GM12878 (cell line): ENCODE measurements around the gene NOTCH1. TPM values are rescaled to one million over a fixed set of nuclear protein-coding genes. Genes with fewer than 3 reads are reported as not detected.

ENCODE experiments used
- ATF3 ChIP-seq: IDR thresholded peaks from 2 replicates; pipeline ENCODE4 v1.6.1; 2011; ENCODE audit warnings: low read depth, mild to moderate bottlenecking, low read length, moderate library complexity, borderline replicate concordance; ENCODE audit errors: extremely low read depth
- BCLAF1 ChIP-seq: fragments of 450-650 bp; IDR thresholded peaks from 2 replicates; pipeline ENCODE4 v1.6.1; 2017; ENCODE audit warnings: antibody characterized with exemption, mild to moderate bottlenecking, moderate library complexity
- BHLHE40 ChIP-seq, 2 experiments: fragments of 450-650 bp in 1 of 2; IDR thresholded peaks; 2 replicates each; pipeline ENCODE4 v1.6.1; 2011 to 2017; ENCODE audit warnings: low read depth in 2 of 2, borderline replicate concordance in 1 of 2, improper control_type of control experiment in 1 of 2, low read length in 1 of 2, mild to moderate bottlenecking in 1 of 2
- BMI1 ChIP-seq: fragments of 450-650 bp; IDR thresholded peaks from 2 replicates; pipeline ENCODE4 v1.6.1; 2016; ENCODE audit warnings: mild to moderate bottlenecking, moderate library complexity, borderline replicate concordance
- DPF2 ChIP-seq: fragments of 450-650 bp; IDR thresholded peaks from 2 replicates; pipeline ENCODE4 v1.6.1; 2017; ENCODE audit warnings: mild to moderate bottlenecking
- GABPA ChIP-seq: IDR thresholded peaks from 2 replicates; pipeline ENCODE4 v1.6.1; 2014; ENCODE audit warnings: antibody characterized with exemption, low read depth, mild to moderate bottlenecking, inconsistent platforms
- IKZF1 ChIP-seq: fragments of 450-650 bp; conservative IDR thresholded peaks from 2 replicates; pipeline ENCODE4 v1.6.1; 2017; ENCODE audit warnings: antibody characterized with exemption, mild to moderate bottlenecking
- KLF5 ChIP-seq: fragments of 450-650 bp; IDR thresholded peaks from 2 replicates; pipeline ENCODE4 v1.6.1; 2014; ENCODE audit warnings: mild to moderate bottlenecking; ENCODE audit not compliant: partially characterized antibody
- LARP7 ChIP-seq: fragments of 450-650 bp; IDR thresholded peaks from 2 replicates; pipeline ENCODE4 v1.6.1; 2017; ENCODE audit warnings: mild to moderate bottlenecking
- MXI1 ChIP-seq: fragments of 150-350 bp; IDR thresholded peaks from 2 replicates; pipeline ENCODE4 v1.6.1; 2011; ENCODE audit warnings: low read depth, mild to moderate bottlenecking, inconsistent platforms, low read length, improper control_type of control experiment
- PAX5 ChIP-seq: IDR thresholded peaks from 2 replicates; pipeline ENCODE4 v1.6.1; 2011; ENCODE audit warnings: low read depth, low read length, borderline replicate concordance
- PAX8 ChIP-seq: fragments of 450-650 bp; IDR thresholded peaks from 2 replicates; pipeline ENCODE4 v1.6.1; 2017; ENCODE audit warnings: mild to moderate bottlenecking, moderate library complexity
- RAD21 ChIP-seq: IDR thresholded peaks from 2 replicates; pipeline ENCODE4 v1.6.1; 2011; ENCODE audit warnings: mild to moderate bottlenecking, low read depth, low read length, moderate library complexity; ENCODE audit not compliant: insufficient read depth
- RB1 ChIP-seq: fragments of 450-650 bp; formaldehyde crosslinking; IDR thresholded peaks from 2 replicates; pipeline ENCODE4 v1.6.1; 2017; ENCODE audit warnings: mild to moderate bottlenecking, borderline replicate concordance
- SIN3A ChIP-seq: IDR thresholded peaks from 2 replicates; pipeline ENCODE4 v1.6.1; 2012; ENCODE audit warnings: low read depth, low read length, improper control_type of control experiment
- SMAD5 ChIP-seq: IDR thresholded peaks from 2 replicates; pipeline ENCODE4 v1.6.1; 2016; ENCODE audit warnings: antibody characterized with exemption, low read depth
- SMARCA5 ChIP-seq: fragments of 450-650 bp; IDR thresholded peaks from 2 replicates; pipeline ENCODE4 v1.6.1; 2017; ENCODE audit warnings: mild to moderate bottlenecking
- TAF1 ChIP-seq: IDR thresholded peaks from 2 replicates; pipeline ENCODE4 v1.6.1; 2011; ENCODE audit warnings: mild to moderate bottlenecking, low read depth, low read length, borderline replicate concordance
- YY1 ChIP-seq: IDR thresholded peaks from 2 replicates; pipeline ENCODE4 v1.6.1; 2011; ENCODE audit warnings: low read depth, mild to moderate bottlenecking, low read length
- ZNF622 ChIP-seq: fragments of 450-650 bp; IDR thresholded peaks from 2 replicates; pipeline ENCODE4 v1.6.1; 2017; ENCODE audit warnings: mild to moderate bottlenecking, inconsistent platforms
- ZZZ3 ChIP-seq: IDR thresholded peaks from 2 replicates; pipeline ENCODE4 v1.6.1; 2011; ENCODE audit warnings: low read depth; ENCODE audit not compliant: control insufficient read depth, insufficient read length
- polyA plus RNA-seq, 11 experiments: library from polyadenylated mRNA; depleted of rRNA in 4 of 11; unstranded in 6 of 11; stranded (reverse) in 5 of 11; fragments of >200 nt; fragmentation: Nextera tagmentation in 4 of 11; fragmentation: Illumina TruSeq in 1 of 11; extraction: Ambion mirVana in 4 of 11; extraction: Trizol in 1 of 11; gene quantifications; 1 replicate in 1 of 11; 2 replicates in 10 of 11; pipeline versions ENCODE4 v1.2.1 to v1.2.3, GENCODE V29; 2011 to 2016; ENCODE audit warnings: inconsistent platforms in 2 of 11, missing spikeins in 2 of 11, low read depth in 1 of 11
- total RNA-seq, 4 experiments: library from RNA; depleted of rRNA in 3 of 4; stranded (reverse); fragments of >200 nt in 3 of 4; fragmentation: Illumina TruSeq in 1 of 4; extraction: Trizol in 1 of 4; gene quantifications; 2 replicates each; pipeline versions ENCODE4 v1.2.1 to v1.2.3, GENCODE V29; 2013 to 2021
- TF ChIP-seq, protein P1 (sequence below): IDR thresholded peaks from 2 replicates; pipeline ENCODE4 v1.6.1; 2011; ENCODE audit warnings: borderline replicate concordance, low read depth, mild to moderate bottlenecking, moderate library complexity, low read length; ENCODE audit not compliant: insufficient read depth, poor library complexity, severe bottlenecking
- TF ChIP-seq, protein P2 (sequence below): fragments of 450-650 bp; IDR thresholded peaks from 2 replicates; pipeline ENCODE4 v1.6.1; 2018; ENCODE audit warnings: mild to moderate bottlenecking, low read depth, moderate library complexity; ENCODE audit not compliant: partially characterized antibody

The NOTCH1 gene
- total and polyA plus RNA-seq, 10 of the 15 experiments (the other 5 are each of a cell fraction or from before 2014, with no cell fraction given), result 0.02 to 40.0 (median 3.7) TPM

GRCh38 chr9:136483589-136484152 lies 62.2 kb downstream of the NOTCH1 start (continued):
- no peak for TF ChIP-seq BCLAF1
- no peak for TF ChIP-seq ZZZ3
- TF ChIP-seq IKZF1, result peak; percentile 95
- TF ChIP-seq YY1, result peak; percentile 81
- TF ChIP-seq PAX8, result no peak
- TF ChIP-seq GABPA, result no peak
- TF ChIP-seq RAD21, result no peak
- peak; percentile 73 for TF ChIP-seq RB1
- 0 out of 2 replicates have a peak, but pooled peaks have one; percentile 22 for TF ChIP-seq PAX5
- peak; percentile 13; the same call in 1 of the 2 replicates for TF ChIP-seq TAF1
- no peak for TF ChIP-seq ZNF622
- TF ChIP-seq BHLHE40 (IDR thresholded peaks at IDR 0.05; ENCODE audit: borderline replicate concordance in 1 of 2, low read depth in 2 of 2, low read length in 1 of 2), result peak in 1 of 2 experiments; percentile 41; a peak in 2 of 4 replicates
- TF ChIP-seq DPF2, result peak; percentile 65
- TF ChIP-seq SIN3A, result peak; percentile 84
- TF ChIP-seq KLF5, result peak; percentile 77
- TF ChIP-seq SMARCA5, result peak; percentile 100
- TF ChIP-seq, protein P1, sequence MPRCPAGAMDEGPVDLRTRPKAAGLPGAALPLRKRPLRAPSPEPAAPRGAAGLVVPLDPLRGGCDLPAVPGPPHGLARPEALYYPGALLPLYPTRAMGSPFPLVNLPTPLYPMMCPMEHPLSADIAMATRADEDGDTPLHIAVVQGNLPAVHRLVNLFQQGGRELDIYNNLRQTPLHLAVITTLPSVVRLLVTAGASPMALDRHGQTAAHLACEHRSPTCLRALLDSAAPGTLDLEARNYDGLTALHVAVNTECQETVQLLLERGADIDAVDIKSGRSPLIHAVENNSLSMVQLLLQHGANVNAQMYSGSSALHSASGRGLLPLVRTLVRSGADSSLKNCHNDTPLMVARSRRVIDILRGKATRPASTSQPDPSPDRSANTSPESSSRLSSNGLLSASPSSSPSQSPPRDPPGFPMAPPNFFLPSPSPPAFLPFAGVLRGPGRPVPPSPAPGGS, result no peak
- TF ChIP-seq ATF3, result no peak
- TF ChIP-seq LARP7, result peak; percentile 82
- TF ChIP-seq MXI1, result peak; percentile 90
- no peak for TF ChIP-seq SMAD5
- TF ChIP-seq, protein P2, sequence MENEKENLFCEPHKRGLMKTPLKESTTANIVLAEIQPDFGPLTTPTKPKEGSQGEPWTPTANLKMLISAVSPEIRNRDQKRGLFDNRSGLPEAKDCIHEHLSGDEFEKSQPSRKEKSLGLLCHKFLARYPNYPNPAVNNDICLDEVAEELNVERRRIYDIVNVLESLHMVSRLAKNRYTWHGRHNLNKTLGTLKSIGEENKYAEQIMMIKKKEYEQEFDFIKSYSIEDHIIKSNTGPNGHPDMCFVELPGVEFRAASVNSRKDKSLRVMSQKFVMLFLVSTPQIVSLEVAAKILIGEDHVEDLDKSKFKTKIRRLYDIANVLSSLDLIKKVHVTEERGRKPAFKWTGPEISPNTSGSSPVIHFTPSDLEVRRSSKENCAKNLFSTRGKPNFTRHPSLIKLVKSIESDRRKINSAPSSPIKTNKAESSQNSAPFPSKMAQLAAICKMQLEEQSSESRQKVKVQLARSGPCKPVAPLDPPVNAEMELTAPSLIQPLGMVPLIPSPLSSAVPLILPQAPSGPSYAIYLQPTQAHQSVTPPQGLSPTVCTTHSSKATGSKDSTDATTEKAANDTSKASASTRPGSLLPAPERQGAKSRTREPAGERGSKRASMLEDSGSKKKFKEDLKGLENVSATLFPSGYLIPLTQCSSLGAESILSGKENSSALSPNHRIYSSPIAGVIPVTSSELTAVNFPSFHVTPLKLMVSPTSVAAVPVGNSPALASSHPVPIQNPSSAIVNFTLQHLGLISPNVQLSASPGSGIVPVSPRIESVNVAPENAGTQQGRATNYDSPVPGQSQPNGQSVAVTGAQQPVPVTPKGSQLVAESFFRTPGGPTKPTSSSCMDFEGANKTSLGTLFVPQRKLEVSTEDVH, result no peak
- no peak for TF ChIP-seq BMI1
